Measurements from ENCODE around the gene UNC13A.
"Not testable (repeated sequence)": the region's sequence is repeated elsewhere in the genome, so short reads cannot be mapped to it uniquely, and the experiment has no call there.

Gene UNC13A

GRCh38 chr19:17590866-17591265 lies 97.3 kb downstream of the UNC13A start:
- Histone ChIP-seq H3K9me3 (ENCODE audit: insufficient read depth, low read length) (no peaks in the 10 kb centered on the region), H3K4me2 (ENCODE audit: low read depth, low read length, poor library complexity, severe bottlenecking) (no peak overlapping the region), H3K27me3 (ENCODE audit: low read length) (no peaks in the 10 kb centered on the region), H3K36me3 (ENCODE audit: low read length) (no peaks in the 10 kb centered on the region), H3K4me3 (ENCODE audit: insufficient read depth, low read length, poor library complexity, severe bottlenecking) (no peak overlapping the region), H3K79me2 (ENCODE audit: insufficient read depth, low read length) (no peaks in the 10 kb centered on the region), H3K9ac (ENCODE audit: low read length) (no peak overlapping the region), H3F3A (ENCODE audit: insufficient read depth) (no peaks in the 10 kb centered on the region), H3K9me2 (replicated peaks; ENCODE audit: insufficient read depth, low read length) (no peaks in the 10 kb centered on the region), H3K27ac (ENCODE audit: low read depth, low read length) (no peak overlapping the region), H4K20me1 (ENCODE audit: low read depth, low read length) (no peaks in the 10 kb centered on the region), H2AFZ (ENCODE audit: low read depth, low read length, severe bottlenecking) (no peak overlapping the region)
- TF ChIP-seq CTCF (IDR thresholded peaks at IDR 0.05; ENCODE audit: insufficient read depth, low read length, poor library complexity, severe bottlenecking): no peak
- no peak for TF ChIP-seq EZH2phosphoT487 (conservative IDR thresholded peaks at IDR 0.05; ENCODE audit: low read length)

- H3F3A ChIP-seq (ENCODE audit: insufficient read depth); H3K9me3 ChIP-seq (ENCODE audit: insufficient read depth, low read length); H3K27me3 ChIP-seq (ENCODE audit: low read length); H3K79me2 ChIP-seq (ENCODE audit: insufficient read depth, low read length); H3K9ac ChIP-seq (ENCODE audit: low read length); H3K9me2 ChIP-seq (replicated peaks; ENCODE audit: insufficient read depth, low read length); H2AFZ ChIP-seq (ENCODE audit: low read depth, low read length, severe bottlenecking); H3K4me2 ChIP-seq (ENCODE audit: low read depth, low read length, poor library complexity, severe bottlenecking); H3K27ac ChIP-seq (ENCODE audit: low read depth, low read length); H3K4me3 ChIP-seq (ENCODE audit: insufficient read depth, low read length, poor library complexity, severe bottlenecking); H3K36me3 ChIP-seq (ENCODE audit: low read length); H4K20me1 ChIP-seq (ENCODE audit: low read depth, low read length): not testable (repeated sequence)
Measured at GRCh38 chr19:17585395-17585794, 102.8 kb downstream of the UNC13A start.

- Histone ChIP-seq H3K9me3 (ENCODE audit: insufficient read depth, low read length) (no peaks in the 10 kb centered on the region), H2AFZ (ENCODE audit: low read depth, low read length, severe bottlenecking) (no peak overlapping the region), H3K27me3 (ENCODE audit: low read length) (no peaks in the 10 kb centered on the region), H3K9ac (ENCODE audit: low read length) (no peak overlapping the region), H4K20me1 (ENCODE audit: low read depth, low read length) (no peaks in the 10 kb centered on the region), H3K9me2 (replicated peaks; ENCODE audit: insufficient read depth, low read length) (no peaks in the 10 kb centered on the region), H3K27ac (ENCODE audit: low read depth, low read length) (no peak overlapping the region), H3K4me2 (ENCODE audit: low read depth, low read length, poor library complexity, severe bottlenecking) (no peak overlapping the region), H3K4me3 (ENCODE audit: insufficient read depth, low read length, poor library complexity, severe bottlenecking) (no peak overlapping the region), H3F3A (ENCODE audit: insufficient read depth) (no peaks in the 10 kb centered on the region), H3K79me2 (ENCODE audit: insufficient read depth, low read length) (no peaks in the 10 kb centered on the region), H3K36me3 (ENCODE audit: low read length) (no peaks in the 10 kb centered on the region)
- TF ChIP-seq EZH2phosphoT487 (conservative IDR thresholded peaks at IDR 0.05; ENCODE audit: low read length): no peak
- TF ChIP-seq CTCF (IDR thresholded peaks at IDR 0.05; ENCODE audit: insufficient read depth, low read length, poor library complexity, severe bottlenecking): no peak
Measured at GRCh38 chr19:17584132-17584531, 104.0 kb downstream of the UNC13A start.

- H4K20me1 ChIP-seq (ENCODE audit: low read depth, low read length): no peaks in the 10 kb centered on the region
- no peaks in the 10 kb centered on the region for H3F3A ChIP-seq (ENCODE audit: insufficient read depth)
- H3K4me3 ChIP-seq (ENCODE audit: insufficient read depth, low read length, poor library complexity, severe bottlenecking): no peak overlapping the region
- H3K27ac ChIP-seq (ENCODE audit: low read depth, low read length): no peak overlapping the region
- H3K4me2 ChIP-seq (ENCODE audit: low read depth, low read length, poor library complexity, severe bottlenecking): no peak overlapping the region
- H3K27me3 ChIP-seq (ENCODE audit: low read length): no peaks in the 10 kb centered on the region
- H2AFZ ChIP-seq (ENCODE audit: low read depth, low read length, severe bottlenecking): no peak overlapping the region
- TF ChIP-seq CTCF (IDR thresholded peaks at IDR 0.05; ENCODE audit: insufficient read depth, low read length, poor library complexity, severe bottlenecking): no peak
- TF ChIP-seq EZH2phosphoT487 (conservative IDR thresholded peaks at IDR 0.05; ENCODE audit: low read length): no peak
- no peak overlapping the region for H3K9ac ChIP-seq (ENCODE audit: low read length)
- no peaks in the 10 kb centered on the region for H3K9me3 ChIP-seq (ENCODE audit: insufficient read depth, low read length)
- H3K79me2 ChIP-seq (ENCODE audit: insufficient read depth, low read length): no peaks in the 10 kb centered on the region
- no peaks in the 10 kb centered on the region for H3K9me2 ChIP-seq (replicated peaks; ENCODE audit: insufficient read depth, low read length)
- H3K36me3 ChIP-seq (ENCODE audit: low read length): no peaks in the 10 kb centered on the region
Measured at GRCh38 chr19:17582613-17583012, 105.5 kb downstream of the UNC13A start.
